ENCODE results near the gene MPZL2. TPM values are rescaled to one million over a fixed set of nuclear protein-coding genes. Genes with fewer than 3 reads are reported as not detected.
A peak's percentile ranks its signal among the peaks of the same experiment; 100 is the strongest.

The MPZL2 gene
- total and polyA plus RNA-seq, 8 donors: 6.0 to 20.7 (median 13.8) TPM

GRCh38 chr11:118282606-118283005 lies 18.5 kb upstream of the MPZL2 start:
- H3K27me3 ChIP-seq: peaks cover 0 to 3% (median 0%) of the 10 kb centered on the region in 4 donors
- no peak for TF ChIP-seq CTCF (IDR thresholded peaks at IDR 0.05)
- no peak for FAIRE-seq

GRCh38 chr11:118281284-118281683 lies 17.2 kb upstream of the MPZL2 start:
- Histone ChIP-seq H3K27ac (no peak overlapping the region), H3K4me3 (no peak overlapping the region), H3K27me3 (no peaks in the 10 kb centered on the region), H3K36me3 (no peaks in the 10 kb centered on the region), H3K9me3 (no peaks in the 10 kb centered on the region), H3K4me1 (no peaks in the 10 kb centered on the region)
- DNase-seq (no peak), ATAC-seq (no peak), FAIRE-seq (no peak)
- intact Hi-C loops (cut with DNase I): loop anchor here in 1 of 3 donors (10.0 kb wide), 1 partner anchor 76 kb away; no protein-coding TSS in a partner anchor
- 90 to 97% methylated on average over 1 of the region's 1 CpG for WGBS, 2 donors
- no peak for TF ChIP-seq CTCF (IDR thresholded peaks at IDR 0.05)

More at GRCh38 chr11:118282606-118283005, 18.5 kb upstream of the MPZL2 start:
- H3K4me1 ChIP-seq: no peaks in the 10 kb centered on the region
- no peak for DNase-seq
- ATAC-seq: no peak
- intact Hi-C loops (cut with DNase I): loop anchor here in 1 of 3 donors (10.0 kb wide), 1 partner anchor 78 kb away; no protein-coding TSS in a partner anchor
- H3K4me3 ChIP-seq: no peak overlapping the region
- no peaks in the 10 kb centered on the region for H3K9me3 ChIP-seq
- no peak overlapping the region for H3K27ac ChIP-seq
- 73 to 87% methylated on average over 6 of the region's 6 CpGs for WGBS, 2 donors
- H3K36me3 ChIP-seq: no peaks in the 10 kb centered on the region

GRCh38 chr11:118277312-118277711 lies 13.2 kb upstream of the MPZL2 start:
- no peak for TF ChIP-seq CTCF (IDR thresholded peaks at IDR 0.05)
- H3K27ac ChIP-seq: peak overlapping the region in 1 of 4 donors; percentile 15
- no peaks in the 10 kb centered on the region for H3K36me3 ChIP-seq
- intact Hi-C loops (cut with DNase I): loop anchor here in 1 of 3 donors (10.0 kb wide), 1 partner anchor 73 kb away; no protein-coding TSS in a partner anchor
- 87 to 93% methylated on average over 1 of the region's 1 CpG for WGBS, 2 donors
- ATAC-seq: peak in 2 of 4 donors; percentile 48 to 67
- no peaks in the 10 kb centered on the region for H3K9me3 ChIP-seq
- FAIRE-seq: no peak
- H3K27me3 ChIP-seq: no peaks in the 10 kb centered on the region
- H3K4me1 ChIP-seq: peaks cover 0 to 4% (median 0%) of the 10 kb centered on the region in 3 donors
- H3K4me3 ChIP-seq: no peak overlapping the region
- DNase-seq: no peak

- TF ChIP-seq CTCF (IDR thresholded peaks at IDR 0.05): no peak
- intact Hi-C loops (cut with DNase I): loop anchor here in 1 of 3 donors (10.0 kb wide), 1 partner anchor 72 kb away; no protein-coding TSS in a partner anchor
- ATAC-seq (no peak), DNase-seq (no peak), FAIRE-seq (no peak)
- Histone ChIP-seq H3K4me1 (peaks cover 0 to 4% (median 0%) of the 10 kb centered on the region in 3 donors), H3K36me3 (no peaks in the 10 kb centered on the region), H3K27ac (peak overlapping the region in 1 of 4 donors; percentile 15), H3K9me3 (no peaks in the 10 kb centered on the region), H3K4me3 (no peak overlapping the region), H3K27me3 (no peaks in the 10 kb centered on the region)
- 80 to 81% methylated on average over 1 of the region's 1 CpG for WGBS, 2 donors
Measured at GRCh38 chr11:118276422-118276821, 12.3 kb upstream of the MPZL2 start.

- Histone ChIP-seq H3K27me3 (no peaks in the 10 kb centered on the region), H3K4me1 (peaks cover 0 to 4% (median 0%) of the 10 kb centered on the region in 3 donors), H3K36me3 (no peaks in the 10 kb centered on the region), H3K9me3 (no peaks in the 10 kb centered on the region), H3K4me3 (no peak overlapping the region), H3K27ac (peak overlapping the region in 1 of 4 donors; percentile 13)
- 63 to 75% methylated on average over 4 of the region's 4 CpGs for WGBS, 2 donors
- FAIRE-seq (no peak), DNase-seq (no peak), ATAC-seq (peak in 1 of 4 donors; percentile 44)
- intact Hi-C loops (cut with DNase I): loop anchor here in 1 of 3 donors (10.0 kb wide), 1 partner anchor 70 kb away; no protein-coding TSS in a partner anchor
- no peak for TF ChIP-seq CTCF (IDR thresholded peaks at IDR 0.05)
Measured at GRCh38 chr11:118275176-118275575, 11.1 kb upstream of the MPZL2 start.

All from pancreas (tissue), 10 donors.